Measurements from ENCODE around the gene SMAD5.

Gene SMAD5

DNA sequence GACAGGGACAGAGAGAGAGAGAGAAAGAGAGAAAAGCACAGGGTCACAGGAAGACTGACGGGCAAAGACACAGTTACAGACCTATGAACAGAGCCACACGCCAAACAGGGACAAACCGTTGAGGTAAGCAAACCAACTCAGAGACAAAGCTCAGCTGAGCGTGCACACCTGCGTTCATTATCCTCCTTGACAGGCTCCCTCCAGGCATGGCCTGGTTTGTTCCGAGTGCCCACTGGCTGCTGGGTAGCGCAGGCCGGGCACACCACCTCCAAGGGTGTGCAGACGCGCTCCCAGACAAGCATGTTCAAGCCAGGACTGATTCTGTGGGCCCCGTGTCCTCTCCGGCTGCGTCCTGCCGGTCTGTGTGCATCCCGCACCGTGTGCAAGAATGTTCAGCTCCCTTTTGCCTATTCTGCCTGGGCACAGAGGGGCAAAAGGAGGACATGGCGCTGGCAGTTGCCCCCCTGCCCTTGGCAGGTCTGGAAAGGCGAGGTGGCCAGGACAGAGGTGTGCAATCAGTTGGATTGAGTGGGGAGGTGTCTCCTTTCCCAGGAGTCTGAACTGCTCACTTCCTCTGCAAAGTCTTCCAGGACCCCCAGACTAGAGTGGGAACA is 60.8 kb downstream of the SMAD5 start:
- Histone ChIP-seq H3K9me3 (ENCODE audit: low read length) (no peaks in the 10 kb centered on the region), H3K4me2 (ENCODE audit: low read length) (no peak overlapping the region), H3K27ac (ENCODE audit: low read depth, low read length, poor library complexity, severe bottlenecking) (no peak overlapping the region), H3K9me2 (ENCODE audit: low read depth, low read length) (no peaks in the 10 kb centered on the region), H3K4me3 (ENCODE audit: low read depth, low read length, poor library complexity, severe bottlenecking) (no peak overlapping the region), H3K27me3 (ENCODE audit: insufficient read depth, low read length) (no peaks in the 10 kb centered on the region), H3K4me1 (ENCODE audit: insufficient read depth, low read length, severe bottlenecking) (no peaks in the 10 kb centered on the region), H3K9ac (ENCODE audit: low read length) (no peak overlapping the region), H3K79me2 (ENCODE audit: insufficient read depth, low read length) (no peaks in the 10 kb centered on the region), H4K20me1 (ENCODE audit: insufficient read depth, low read length) (no peaks in the 10 kb centered on the region), H2AFZ (ENCODE audit: low read length) (no peak overlapping the region), H3F3A (ENCODE audit: insufficient read depth, low read length) (no peaks in the 10 kb centered on the region), H3K36me3 (ENCODE audit: insufficient read depth, low read length) (no peaks in the 10 kb centered on the region; the same call in 1 of the 2 replicates)
- TF ChIP-seq EZH2 (IDR thresholded peaks at IDR 0.05; ENCODE audit: borderline replicate concordance, low read length): no peak
- TF ChIP-seq, protein P1, sequence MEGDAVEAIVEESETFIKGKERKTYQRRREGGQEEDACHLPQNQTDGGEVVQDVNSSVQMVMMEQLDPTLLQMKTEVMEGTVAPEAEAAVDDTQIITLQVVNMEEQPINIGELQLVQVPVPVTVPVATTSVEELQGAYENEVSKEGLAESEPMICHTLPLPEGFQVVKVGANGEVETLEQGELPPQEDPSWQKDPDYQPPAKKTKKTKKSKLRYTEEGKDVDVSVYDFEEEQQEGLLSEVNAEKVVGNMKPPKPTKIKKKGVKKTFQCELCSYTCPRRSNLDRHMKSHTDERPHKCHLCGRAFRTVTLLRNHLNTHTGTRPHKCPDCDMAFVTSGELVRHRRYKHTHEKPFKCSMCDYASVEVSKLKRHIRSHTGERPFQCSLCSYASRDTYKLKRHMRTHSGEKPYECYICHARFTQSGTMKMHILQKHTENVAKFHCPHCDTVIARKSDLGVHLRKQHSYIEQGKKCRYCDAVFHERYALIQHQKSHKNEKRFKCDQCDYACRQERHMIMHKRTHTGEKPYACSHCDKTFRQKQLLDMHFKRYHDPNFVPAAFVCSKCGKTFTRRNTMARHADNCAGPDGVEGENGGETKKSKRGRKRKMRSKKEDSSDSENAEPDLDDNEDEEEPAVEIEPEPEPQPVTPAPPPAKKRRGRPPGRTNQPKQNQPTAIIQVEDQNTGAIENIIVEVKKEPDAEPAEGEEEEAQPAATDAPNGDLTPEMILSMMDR (IDR thresholded peaks at IDR 0.05; ENCODE audit: low read length): no peak

DNA sequence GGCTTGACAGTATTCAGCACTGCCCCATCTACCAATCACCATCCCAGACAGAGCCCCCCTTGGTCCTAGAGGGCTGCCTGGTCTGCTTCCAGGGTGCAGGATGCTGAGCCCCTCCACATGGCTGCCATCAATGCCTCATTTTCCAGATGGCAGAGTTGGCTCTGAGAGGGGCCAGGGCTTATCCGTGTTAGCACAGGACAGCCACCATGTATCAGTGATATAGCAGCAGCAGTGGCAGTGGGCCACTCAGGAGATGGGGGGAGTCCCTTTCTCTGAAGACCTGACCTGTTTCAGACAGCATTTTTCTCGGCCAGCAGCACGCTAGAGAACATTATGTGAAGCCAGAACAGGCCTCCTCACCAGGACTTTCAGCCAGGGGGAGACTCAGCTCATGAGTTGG is 61.9 kb downstream of the SMAD5 start:
- Histone ChIP-seq H3K9me2 (ENCODE audit: low read depth, low read length) (no peaks in the 10 kb centered on the region), H3K27me3 (ENCODE audit: insufficient read depth, low read length) (no peaks in the 10 kb centered on the region), H3K79me2 (ENCODE audit: insufficient read depth, low read length) (no peaks in the 10 kb centered on the region), H3K4me3 (ENCODE audit: low read depth, low read length, poor library complexity, severe bottlenecking) (no peak overlapping the region), H3K4me2 (ENCODE audit: low read length) (no peak overlapping the region), H2AFZ (ENCODE audit: low read length) (no peak overlapping the region), H3K4me1 (ENCODE audit: insufficient read depth, low read length, severe bottlenecking) (no peaks in the 10 kb centered on the region), H3K9me3 (ENCODE audit: low read length) (no peaks in the 10 kb centered on the region), H3F3A (ENCODE audit: insufficient read depth, low read length) (no peaks in the 10 kb centered on the region), H3K27ac (ENCODE audit: low read depth, low read length, poor library complexity, severe bottlenecking) (no peak overlapping the region), H3K9ac (ENCODE audit: low read length) (no peak overlapping the region), H3K36me3 (ENCODE audit: insufficient read depth, low read length) (no peaks in the 10 kb centered on the region), H4K20me1 (ENCODE audit: insufficient read depth, low read length) (no peaks in the 10 kb centered on the region)
- TF ChIP-seq, protein P1 (IDR thresholded peaks at IDR 0.05; ENCODE audit: low read length): no peak
- TF ChIP-seq EZH2 (IDR thresholded peaks at IDR 0.05; ENCODE audit: borderline replicate concordance, low read length): no peak

DNA sequence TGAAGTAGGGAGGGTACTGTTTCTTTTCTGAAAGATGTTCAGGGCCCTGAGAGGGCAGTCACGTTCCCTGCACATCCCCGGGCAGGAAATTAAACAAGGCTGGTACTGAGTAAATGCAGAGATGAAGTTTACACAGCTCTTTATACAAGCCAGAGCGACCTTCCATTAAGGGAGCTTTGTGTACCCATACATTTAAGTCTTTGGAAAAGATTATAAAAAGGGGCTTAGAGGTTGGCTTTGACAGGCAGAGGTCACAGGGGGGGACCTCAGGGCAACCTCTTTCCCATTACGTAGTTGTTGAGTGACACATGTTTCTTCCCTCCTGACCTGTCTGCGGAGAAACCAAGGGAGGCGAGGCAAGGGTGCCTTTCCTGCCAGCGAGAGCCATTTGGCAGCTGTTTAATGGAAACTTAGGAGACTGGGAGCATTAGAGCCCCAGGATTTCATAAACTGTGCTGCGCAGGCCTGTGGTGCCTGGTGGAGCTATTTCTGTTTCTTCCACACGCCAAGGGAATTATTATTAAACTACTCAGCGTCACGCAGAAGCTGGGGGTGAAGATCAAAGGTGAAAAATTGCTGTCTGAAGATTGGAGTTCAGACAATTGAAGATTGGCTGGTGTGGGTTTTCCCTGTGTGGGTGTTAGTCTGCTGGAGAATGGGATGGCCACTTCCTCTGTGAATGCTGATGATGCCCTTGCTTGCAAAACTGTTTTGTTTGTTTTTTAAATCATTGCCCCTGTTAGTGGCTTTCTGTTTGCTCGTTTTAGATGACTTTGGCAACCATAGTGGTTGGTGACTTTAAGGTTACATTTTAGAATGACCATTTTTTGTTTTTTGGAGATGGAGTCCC is 63.6 kb downstream of the SMAD5 start:
- Histone ChIP-seq H3K4me3 (ENCODE audit: low read depth, low read length, poor library complexity, severe bottlenecking) (no peak overlapping the region), H3K9me3 (ENCODE audit: low read length) (no peaks in the 10 kb centered on the region), H3K27me3 (ENCODE audit: insufficient read depth, low read length) (no peaks in the 10 kb centered on the region), H4K20me1 (ENCODE audit: insufficient read depth, low read length) (no peaks in the 10 kb centered on the region), H3K36me3 (ENCODE audit: insufficient read depth, low read length) (no peaks in the 10 kb centered on the region), H3K4me1 (ENCODE audit: insufficient read depth, low read length, severe bottlenecking) (no peaks in the 10 kb centered on the region), H3F3A (ENCODE audit: insufficient read depth, low read length) (no peaks in the 10 kb centered on the region), H3K4me2 (ENCODE audit: low read length) (no peak overlapping the region), H2AFZ (ENCODE audit: low read length) (no peak overlapping the region), H3K9me2 (ENCODE audit: low read depth, low read length) (no peaks in the 10 kb centered on the region), H3K27ac (ENCODE audit: low read depth, low read length, poor library complexity, severe bottlenecking) (no peak overlapping the region), H3K79me2 (ENCODE audit: insufficient read depth, low read length) (no peaks in the 10 kb centered on the region), H3K9ac (ENCODE audit: low read length) (no peak overlapping the region)
- TF ChIP-seq, protein P1 (IDR thresholded peaks at IDR 0.05; ENCODE audit: low read length): no peak
- TF ChIP-seq EZH2 (IDR thresholded peaks at IDR 0.05; ENCODE audit: borderline replicate concordance, low read length): no peak
